ENCODE data around the gene JPH2. TPM values are rescaled to one million over a fixed set of nuclear protein-coding genes. Genes with fewer than 3 reads are reported as not detected.

Gene JPH2
- total and polyA plus RNA-seq, 3 experiments from 2014 or later, result not detected

DNA sequence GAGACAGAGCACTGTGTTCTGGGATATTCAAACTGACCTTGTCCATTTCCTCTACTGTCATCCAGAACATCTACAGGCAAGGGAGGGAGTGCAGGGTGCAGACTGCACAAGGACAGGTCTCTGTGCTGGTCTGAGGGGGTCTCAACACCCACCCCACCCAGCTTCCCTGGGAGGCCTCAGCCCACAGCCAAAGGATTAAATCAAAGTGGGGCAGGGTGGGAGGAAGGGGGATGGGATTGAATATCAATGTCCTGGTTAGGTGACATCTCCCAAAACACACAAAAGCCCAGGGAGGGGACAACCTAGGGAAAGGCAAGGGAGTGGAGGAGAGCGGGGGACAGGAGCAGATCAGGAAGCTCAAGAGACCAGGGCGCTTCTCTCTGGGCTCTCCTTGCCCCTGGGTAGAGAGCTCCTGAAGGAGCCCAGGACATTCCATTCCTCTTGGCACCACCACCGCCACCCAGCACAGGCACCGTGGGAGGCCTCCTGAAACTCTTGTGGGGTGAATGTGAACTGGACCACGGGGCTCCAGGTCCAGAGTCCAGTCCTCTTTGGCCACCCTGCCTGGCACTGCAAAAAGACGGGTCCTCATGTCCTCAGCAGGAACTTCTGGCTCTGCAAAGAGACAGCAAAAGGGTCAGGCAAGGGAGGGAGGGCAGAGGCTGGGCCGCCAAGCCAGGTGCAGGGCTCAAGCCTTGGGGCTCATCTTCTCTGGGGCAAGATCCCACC is 73.9 kb downstream of the JPH2 start:
- no peak for DNase-seq
- POLR2A ChIA-PET, result no interaction called here
- H3K27me3 ChIP-seq (ENCODE audit: insufficient read depth, low read length, poor library complexity, severe bottlenecking), result peaks cover 8% of the 10 kb centered on the region
- no peaks in the 10 kb centered on the region for H3K4me1 ChIP-seq (ENCODE audit: insufficient read depth, low read length)
- Mint-ChIP-seq H3K4me3 (no peak overlapping the region), H3K27me3 (peaks cover 51 to 65% of the 10 kb centered on the region in 2 donors), H3K36me3 (peaks cover 0 to 4% (median 0%) of the 10 kb centered on the region in 3 donors), H3K9me3 (peaks cover 0 to 11% (median 8%) of the 10 kb centered on the region in 5 donors), H3K4me1 (peaks cover 0 to 1% (median 0%) of the 10 kb centered on the region in 3 donors), H3K27ac (no peak overlapping the region)
- CTCF ChIA-PET, result no interaction called here
- no peak overlapping the region for H3K4me3 ChIP-seq (ENCODE audit: low read length)
- no peak overlapping the region for H3K27ac ChIP-seq (ENCODE audit: low read depth, low read length)
- no peaks in the 10 kb centered on the region for H3K36me3 ChIP-seq (ENCODE audit: insufficient read depth, low read length)
- no peaks in the 10 kb centered on the region for H3K9me3 ChIP-seq (ENCODE audit: low read length)

DNA sequence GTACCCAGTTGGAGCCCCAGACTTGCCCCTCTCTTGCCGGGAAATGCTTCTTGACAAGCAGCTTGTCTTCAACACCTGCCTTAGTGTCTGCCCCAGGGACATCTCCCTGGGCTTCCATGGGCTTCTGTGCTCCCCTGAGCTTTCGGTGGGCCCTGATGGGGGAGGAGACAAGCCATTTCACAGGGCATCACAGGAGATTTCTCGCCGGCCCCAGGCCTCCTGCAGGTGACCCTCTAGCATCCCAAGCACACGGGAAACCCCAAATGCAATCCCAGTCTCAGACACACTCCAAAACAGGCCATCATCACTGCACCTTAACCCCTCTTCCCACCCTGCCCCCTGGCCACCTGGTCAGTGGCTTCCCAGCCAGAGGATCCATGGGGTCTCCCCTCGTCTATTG is 74.5 kb downstream of the JPH2 start:
- peak overlapping the region in 1 of 8 donors; percentile 47 for H3K27ac Mint-ChIP-seq
- Histone ChIP-seq H3K36me3 (ENCODE audit: insufficient read depth, low read length) (no peaks in the 10 kb centered on the region), H3K27me3 (ENCODE audit: insufficient read depth, low read length, poor library complexity, severe bottlenecking) (peaks cover 8% of the 10 kb centered on the region), H3K4me1 (ENCODE audit: insufficient read depth, low read length) (no peaks in the 10 kb centered on the region), H3K27ac (ENCODE audit: low read depth, low read length) (no peak overlapping the region), H3K9me3 (ENCODE audit: low read length) (no peaks in the 10 kb centered on the region), H3K4me3 (ENCODE audit: low read length) (no peak overlapping the region)
- peaks cover 51 to 65% of the 10 kb centered on the region in 2 donors for H3K27me3 Mint-ChIP-seq
- H3K9me3 Mint-ChIP-seq, result peaks cover 0 to 17% (median 13%) of the 10 kb centered on the region in 5 donors
- DNase-seq, result no peak
- H3K36me3 Mint-ChIP-seq, result peaks cover 0 to 10% (median 0%) of the 10 kb centered on the region in 3 donors
- CTCF ChIA-PET, result no interaction called here
- POLR2A ChIA-PET, result no interaction called here
- no peak overlapping the region for H3K4me3 Mint-ChIP-seq
- H3K4me1 Mint-ChIP-seq, result peaks cover 0 to 1% (median 0%) of the 10 kb centered on the region in 3 donors

DNA sequence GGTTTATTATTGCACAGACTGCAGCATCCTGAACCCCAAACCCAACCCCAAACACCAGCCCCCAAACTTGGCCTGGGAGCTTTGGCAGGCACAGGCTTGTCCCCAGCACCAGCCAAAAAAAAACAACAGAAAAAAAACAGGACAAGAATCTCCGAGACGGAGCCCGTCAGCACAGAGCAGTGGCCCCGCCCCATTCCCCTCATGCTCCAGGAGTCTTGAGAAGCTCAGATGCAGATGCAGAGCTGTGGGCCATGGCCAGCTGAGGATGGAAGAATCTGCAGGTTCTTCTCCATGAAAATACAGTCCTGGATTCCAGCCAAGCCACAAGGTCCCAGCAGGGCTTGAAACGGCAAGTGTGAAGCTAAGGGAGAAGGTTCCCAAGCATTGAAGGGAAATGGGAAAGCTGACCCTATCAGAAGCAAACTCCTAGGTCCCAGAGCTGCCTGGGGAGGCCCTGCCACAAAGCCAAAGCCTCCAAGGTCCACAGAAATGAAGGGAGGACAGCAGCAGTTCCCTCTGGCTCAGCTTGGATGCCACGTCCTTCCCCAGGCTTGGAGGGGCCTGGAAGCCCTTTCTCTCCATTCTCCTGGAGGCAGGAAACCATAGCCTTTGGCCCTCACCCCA is 75.2 kb downstream of the JPH2 start:
- Histone ChIP-seq H3K27me3 (ENCODE audit: insufficient read depth, low read length, poor library complexity, severe bottlenecking) (peaks cover 8% of the 10 kb centered on the region), H3K27ac (ENCODE audit: low read depth, low read length) (no peak overlapping the region), H3K4me3 (ENCODE audit: low read length) (no peak overlapping the region), H3K4me1 (ENCODE audit: insufficient read depth, low read length) (no peaks in the 10 kb centered on the region), H3K36me3 (ENCODE audit: insufficient read depth, low read length) (no peaks in the 10 kb centered on the region), H3K9me3 (ENCODE audit: low read length) (no peaks in the 10 kb centered on the region)
- Mint-ChIP-seq H3K4me1 (peaks cover 0 to 1% (median 0%) of the 10 kb centered on the region in 3 donors), H3K9me3 (peaks cover 0 to 23% (median 15%) of the 10 kb centered on the region in 5 donors), H3K27ac (no peak overlapping the region), H3K4me3 (no peak overlapping the region), H3K27me3 (peaks cover 53 to 68% of the 10 kb centered on the region in 2 donors), H3K36me3 (peaks cover 0 to 11% (median 0%) of the 10 kb centered on the region in 3 donors)
- no peak for DNase-seq
- CTCF ChIA-PET, result no interaction called here
- POLR2A ChIA-PET, result no interaction called here

DNA sequence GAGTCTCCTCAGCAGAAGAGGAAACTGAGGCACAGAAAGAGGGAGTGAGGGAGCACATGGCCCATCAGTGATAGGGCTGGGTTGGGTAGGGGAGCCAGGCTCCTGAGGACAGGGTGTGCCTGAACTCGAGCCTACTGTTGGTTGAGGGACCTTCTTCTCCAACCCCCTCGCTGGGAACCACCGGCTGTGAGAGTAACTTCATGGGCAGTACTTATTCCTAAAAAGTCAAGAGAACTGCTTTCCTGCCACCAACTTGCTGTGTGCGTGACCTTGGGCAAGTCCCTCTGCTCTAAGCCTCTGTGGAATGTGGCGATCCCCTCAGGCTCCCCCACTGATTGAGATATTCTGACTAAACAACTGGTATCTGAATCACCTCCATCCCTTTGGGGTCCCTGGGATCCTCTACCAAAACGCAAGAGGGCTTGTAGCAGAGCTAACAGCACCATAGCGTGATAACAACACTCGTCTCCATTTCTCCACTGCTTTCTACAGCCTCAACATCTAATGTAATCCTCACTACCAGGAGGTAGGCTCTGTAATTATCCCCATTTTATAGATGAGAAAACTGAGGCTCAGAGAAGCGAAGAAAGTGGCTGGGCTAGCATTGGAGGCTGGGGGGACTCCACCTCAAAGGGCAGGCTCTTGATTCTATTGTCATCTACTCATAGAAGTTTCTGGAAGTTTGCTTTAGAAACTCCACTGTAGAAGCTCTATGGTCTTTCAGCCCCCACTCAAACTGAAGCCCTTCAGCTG is 76.0 kb downstream of the JPH2 start:
- peaks cover 52 to 69% of the 10 kb centered on the region in 2 donors for H3K27me3 Mint-ChIP-seq
- ChIA-PET POLR2A (no interaction called here), CTCF (no interaction called here)
- no peak overlapping the region for H3K4me3 Mint-ChIP-seq
- peaks cover 0 to 11% (median 0%) of the 10 kb centered on the region in 3 donors for H3K36me3 Mint-ChIP-seq
- H3K27ac Mint-ChIP-seq, result no peak overlapping the region
- Histone ChIP-seq H3K4me3 (ENCODE audit: low read length) (no peak overlapping the region), H3K27ac (ENCODE audit: low read depth, low read length) (no peak overlapping the region), H3K9me3 (ENCODE audit: low read length) (no peaks in the 10 kb centered on the region), H3K4me1 (ENCODE audit: insufficient read depth, low read length) (no peaks in the 10 kb centered on the region), H3K27me3 (ENCODE audit: insufficient read depth, low read length, poor library complexity, severe bottlenecking) (peaks cover 4% of the 10 kb centered on the region), H3K36me3 (ENCODE audit: insufficient read depth, low read length) (no peaks in the 10 kb centered on the region)
- peaks cover 0 to 28% (median 19%) of the 10 kb centered on the region in 5 donors for H3K9me3 Mint-ChIP-seq
- no peaks in the 10 kb centered on the region for H3K4me1 Mint-ChIP-seq
- no peak for DNase-seq

DNA sequence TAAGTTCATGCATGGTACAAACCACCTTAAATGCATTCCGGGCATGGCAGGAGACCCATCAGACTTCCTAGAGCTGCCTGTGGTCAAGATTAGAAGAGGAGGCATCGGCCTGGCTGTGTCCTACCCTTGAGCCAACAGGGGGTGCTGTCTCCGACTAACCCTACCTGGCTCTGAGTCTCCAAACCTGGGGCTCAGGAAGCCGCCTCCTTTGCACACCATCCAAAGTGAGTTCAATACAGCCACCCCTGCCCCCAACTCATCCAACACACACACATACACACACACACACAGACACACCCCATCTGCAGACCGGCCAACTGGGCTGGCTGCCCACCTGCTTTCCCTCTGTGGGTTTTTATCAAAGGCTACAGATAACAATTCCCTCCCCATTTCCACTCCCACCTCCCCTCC is 77.0 kb downstream of the JPH2 start:
- Histone ChIP-seq H3K36me3 (ENCODE audit: insufficient read depth, low read length) (no peaks in the 10 kb centered on the region), H3K4me1 (ENCODE audit: insufficient read depth, low read length) (no peaks in the 10 kb centered on the region), H3K27ac (ENCODE audit: low read depth, low read length) (no peak overlapping the region), H3K4me3 (ENCODE audit: low read length) (no peak overlapping the region), H3K27me3 (ENCODE audit: insufficient read depth, low read length, poor library complexity, severe bottlenecking) (peaks cover under 1% of the 10 kb centered on the region), H3K9me3 (ENCODE audit: low read length) (no peaks in the 10 kb centered on the region)
- ChIA-PET CTCF (no interaction called here), POLR2A (no interaction called here)
- Mint-ChIP-seq H3K27ac (no peak overlapping the region), H3K4me3 (no peak overlapping the region), H3K9me3 (peaks cover 0 to 28% (median 19%) of the 10 kb centered on the region in 5 donors), H3K4me1 (no peaks in the 10 kb centered on the region), H3K27me3 (peaks cover 57 to 71% of the 10 kb centered on the region in 2 donors), H3K36me3 (peaks cover 0 to 11% (median 0%) of the 10 kb centered on the region in 3 donors)
- DNase-seq, result no peak

DNA sequence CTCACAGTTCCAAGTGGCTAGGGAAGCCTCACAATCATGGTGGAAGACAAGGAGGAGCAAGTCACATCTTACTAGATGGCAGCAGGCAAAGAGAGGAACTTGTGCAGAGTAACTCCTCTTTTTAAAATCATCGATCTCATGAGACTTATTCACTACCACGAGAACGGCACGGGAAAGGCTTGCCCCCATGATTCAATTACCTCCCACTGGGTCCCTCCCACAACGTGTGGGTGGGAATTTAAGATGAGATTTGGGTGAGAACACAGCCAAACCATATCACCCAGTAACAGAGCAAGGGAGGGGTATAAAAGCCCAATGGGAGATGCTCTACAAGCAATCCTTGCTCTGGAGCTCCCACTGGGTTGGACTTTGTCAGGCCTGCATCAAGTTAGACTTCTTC is 80.4 kb downstream of the JPH2 start:
- H3K9me3 Mint-ChIP-seq, result peaks cover under 1 to 34% (median 25%) of the 10 kb centered on the region in 5 donors

DNA sequence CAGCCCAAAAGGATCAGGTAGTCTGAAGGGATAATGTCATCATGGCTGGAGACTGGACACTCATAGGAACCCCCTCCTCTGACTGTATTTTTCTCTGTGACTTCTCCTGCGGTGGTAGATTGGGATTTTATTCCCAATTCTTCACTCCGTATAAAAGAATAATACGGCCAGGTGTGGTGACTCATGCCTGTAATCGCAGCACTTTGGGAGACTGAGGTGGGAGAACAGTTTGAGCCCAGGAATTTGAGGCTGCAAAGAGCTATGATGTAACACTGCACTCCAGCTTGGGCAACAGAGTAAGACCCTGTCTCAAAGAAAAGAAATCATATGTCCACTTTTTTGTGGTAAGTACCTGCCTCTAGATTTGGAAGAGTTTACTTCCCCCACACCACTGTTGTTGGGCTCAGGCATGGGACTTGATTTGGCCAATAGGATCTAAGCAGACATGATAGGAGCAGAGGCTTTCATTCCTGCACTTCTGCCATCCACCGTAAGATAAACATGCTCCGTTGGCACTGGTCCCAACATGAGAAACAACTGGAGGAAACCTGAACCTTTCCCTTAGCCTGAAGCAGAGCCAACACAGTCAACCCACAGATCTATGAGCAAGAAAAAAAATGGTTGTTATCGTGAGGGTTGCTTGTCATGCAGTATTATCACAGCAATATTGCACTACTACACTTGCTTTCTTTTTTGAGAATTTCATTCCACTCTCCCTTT is 82.0 kb downstream of the JPH2 start:
- H3K36me3 Mint-ChIP-seq, result peaks cover 0 to 11% (median 0%) of the 10 kb centered on the region in 3 donors
- Histone ChIP-seq H3K4me1 (ENCODE audit: insufficient read depth, low read length) (no peaks in the 10 kb centered on the region), H3K27me3 (ENCODE audit: insufficient read depth, low read length, poor library complexity, severe bottlenecking) (peaks cover 7% of the 10 kb centered on the region), H3K27ac (ENCODE audit: low read depth, low read length) (no peak overlapping the region), H3K36me3 (ENCODE audit: insufficient read depth, low read length) (no peaks in the 10 kb centered on the region), H3K4me3 (ENCODE audit: low read length) (no peak overlapping the region), H3K9me3 (ENCODE audit: low read length) (no peaks in the 10 kb centered on the region)
- no peak overlapping the region for H3K27ac Mint-ChIP-seq
- CTCF ChIA-PET, result interaction anchor here (1.5 kb wide), 1 partner anchor 355 kb away, joined by 3 read pairs; no protein-coding TSS in a partner anchor
- peaks cover 6 to 34% (median 29%) of the 10 kb centered on the region in 5 donors for H3K9me3 Mint-ChIP-seq
- POLR2A ChIA-PET, result no interaction called here
- no peaks in the 10 kb centered on the region for H3K4me1 Mint-ChIP-seq
- H3K4me3 Mint-ChIP-seq, result no peak overlapping the region
- peaks cover 46 to 86% of the 10 kb centered on the region in 2 donors for H3K27me3 Mint-ChIP-seq
- DNase-seq, result no peak

More for the DNA sequence above, 80.4 kb downstream of the JPH2 start:
- H3K27ac ChIP-seq (ENCODE audit: low read depth, low read length), result no peak overlapping the region
- H3K4me3 ChIP-seq (ENCODE audit: low read length), result no peak overlapping the region
- H3K27me3 ChIP-seq (ENCODE audit: insufficient read depth, low read length, poor library complexity, severe bottlenecking), result peaks cover 7% of the 10 kb centered on the region
- H3K4me1 Mint-ChIP-seq, result no peaks in the 10 kb centered on the region
- no peak overlapping the region for H3K27ac Mint-ChIP-seq
- H3K9me3 ChIP-seq (ENCODE audit: low read length), result no peaks in the 10 kb centered on the region
- ChIA-PET CTCF (no interaction called here), POLR2A (no interaction called here)
- H3K36me3 Mint-ChIP-seq, result peaks cover 0 to 11% (median 0%) of the 10 kb centered on the region in 3 donors
- H3K27me3 Mint-ChIP-seq, result peaks cover 48 to 79% of the 10 kb centered on the region in 2 donors
- no peak overlapping the region for H3K4me3 Mint-ChIP-seq
- no peaks in the 10 kb centered on the region for H3K36me3 ChIP-seq (ENCODE audit: insufficient read depth, low read length)
- H3K4me1 ChIP-seq (ENCODE audit: insufficient read depth, low read length), result no peaks in the 10 kb centered on the region
- no peak for DNase-seq

Data from CD8-positive, alpha-beta memory T cell (primary cell).